Kasumi-1 (cell line): ENCODE results near the gene CHRD.

Experiments used
- DNase-seq, 2 experiments: peaks; one replicate each; lab custom pipeline; 2025; lab: John Stamatoyannopoulos, UW

Gene CHRD

GRCh38 chr3:184360929-184361531 lies 18.8 kb upstream of the CHRD start:
- no peak for DNase-seq

DNA sequence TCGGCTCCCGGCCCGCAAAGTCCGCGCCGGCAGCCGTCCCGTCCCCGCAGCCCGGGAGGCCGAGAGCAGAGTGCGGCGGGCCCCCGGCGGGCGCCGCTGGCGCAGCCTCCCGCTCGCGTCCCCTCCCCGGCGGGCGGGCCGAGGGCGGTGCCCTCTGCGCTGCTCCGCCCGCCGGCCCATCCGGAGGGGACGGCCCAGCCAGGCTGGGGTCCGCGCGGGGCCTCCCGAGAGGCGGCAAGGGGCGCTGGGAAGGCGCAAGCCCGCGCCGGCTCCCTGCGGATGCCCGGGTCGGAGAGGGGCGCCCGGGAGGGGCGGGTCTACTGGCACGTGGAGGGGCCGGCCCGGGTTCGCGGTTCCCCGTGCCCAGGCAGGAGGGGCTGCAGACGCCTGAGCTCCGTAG lies 18.3 kb upstream of the CHRD start, which contains the start of the genes CLCN2 and POLR2H:
TSS of gene CLCN2 (minus strand) at position 74 of the 400 bp plus-strand sequence. CDS start 126 bp downstream, outside the sequence.
TSS of gene POLR2H (plus strand) at position 179 of the 400 bp plus-strand sequence. CDS start 1,783 bp downstream, outside the sequence.
- DNase-seq = peak; percentile 47 to 52

- peak; percentile 76 to 78 for DNase-seq
Measured at GRCh38 chr3:184361932-184362667, 17.8 kb upstream of the CHRD start.

DNA sequence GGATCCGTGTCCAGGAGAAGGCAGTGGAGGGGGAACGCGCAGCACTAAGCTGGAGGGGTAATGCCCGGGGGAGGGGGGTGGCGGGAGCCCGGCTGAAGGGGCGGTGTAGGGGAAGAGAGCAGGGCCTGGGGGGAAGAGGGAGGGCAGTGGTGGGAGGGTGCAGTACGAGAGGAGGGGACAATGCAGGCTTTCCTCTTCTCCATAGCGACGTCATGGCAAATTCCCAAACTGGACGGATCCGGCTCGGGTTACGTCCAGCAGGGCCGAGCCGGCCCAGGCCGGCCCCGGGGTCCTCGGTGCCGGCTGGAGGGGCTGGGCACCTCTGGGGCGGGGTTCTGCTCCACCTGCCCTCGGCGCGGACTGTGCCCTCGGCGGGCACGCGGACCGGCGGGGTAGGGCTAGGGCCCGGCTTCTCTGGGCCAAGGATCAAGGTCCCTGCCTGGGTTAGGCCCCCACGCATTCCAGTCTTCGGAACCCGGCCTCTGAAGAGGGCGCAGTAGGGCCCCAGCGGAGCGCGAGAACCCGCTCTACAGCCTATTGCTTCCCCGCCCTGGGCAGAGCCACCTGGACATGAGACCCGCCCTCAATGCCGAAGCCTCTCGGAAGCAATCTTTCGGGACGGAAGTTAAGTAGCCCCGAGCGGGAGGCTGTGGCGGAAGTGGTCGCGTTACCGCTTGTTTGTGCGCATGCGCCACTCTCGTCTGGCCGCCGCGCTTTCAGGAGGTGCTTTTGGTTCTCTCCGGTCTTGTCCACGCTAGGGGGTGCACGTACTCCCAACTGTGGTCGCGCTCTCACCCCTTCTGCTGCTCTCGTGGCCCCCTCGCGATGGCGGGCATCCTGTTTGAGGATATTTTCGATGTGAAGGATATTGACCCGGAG lies 16.9 kb upstream of the CHRD start:
- DNase-seq = peak; percentile 96 to 97

DNA sequence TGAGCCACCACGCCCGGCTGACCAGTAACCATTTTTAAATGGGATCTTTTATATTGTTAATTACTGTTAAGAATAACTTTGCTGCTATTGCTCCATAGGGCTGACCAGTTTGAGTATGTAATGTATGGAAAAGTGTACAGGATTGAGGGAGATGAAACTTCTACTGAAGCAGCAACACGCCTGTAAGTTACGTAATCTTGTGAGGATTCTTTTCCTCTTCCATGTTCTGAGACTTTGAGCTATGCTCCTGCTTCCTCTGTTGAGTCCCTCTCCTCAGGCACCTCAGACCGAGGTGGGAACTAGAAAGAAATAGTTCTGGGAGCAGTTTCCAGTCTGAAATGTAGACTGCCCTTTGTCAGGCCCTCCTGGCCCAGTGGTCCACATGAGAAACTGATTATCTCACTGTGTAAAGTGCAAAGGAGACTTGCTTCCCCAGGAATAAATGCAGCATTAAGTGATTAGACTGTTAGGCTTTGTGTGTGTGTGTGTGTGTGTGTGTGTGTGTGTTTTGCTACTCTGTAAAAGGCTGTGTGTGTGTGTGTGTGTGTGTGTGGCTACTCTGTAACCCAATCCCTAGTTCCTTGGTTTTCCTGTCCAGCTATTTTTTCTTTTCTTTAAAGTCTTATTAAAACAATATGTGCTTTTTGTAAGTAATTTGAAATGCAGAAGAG lies 13.1 kb upstream of the CHRD start:
- no peak for DNase-seq

- no peak for DNase-seq
Measured at GRCh38 chr3:184368116-184368515, 11.7 kb upstream of the CHRD start.

DNA sequence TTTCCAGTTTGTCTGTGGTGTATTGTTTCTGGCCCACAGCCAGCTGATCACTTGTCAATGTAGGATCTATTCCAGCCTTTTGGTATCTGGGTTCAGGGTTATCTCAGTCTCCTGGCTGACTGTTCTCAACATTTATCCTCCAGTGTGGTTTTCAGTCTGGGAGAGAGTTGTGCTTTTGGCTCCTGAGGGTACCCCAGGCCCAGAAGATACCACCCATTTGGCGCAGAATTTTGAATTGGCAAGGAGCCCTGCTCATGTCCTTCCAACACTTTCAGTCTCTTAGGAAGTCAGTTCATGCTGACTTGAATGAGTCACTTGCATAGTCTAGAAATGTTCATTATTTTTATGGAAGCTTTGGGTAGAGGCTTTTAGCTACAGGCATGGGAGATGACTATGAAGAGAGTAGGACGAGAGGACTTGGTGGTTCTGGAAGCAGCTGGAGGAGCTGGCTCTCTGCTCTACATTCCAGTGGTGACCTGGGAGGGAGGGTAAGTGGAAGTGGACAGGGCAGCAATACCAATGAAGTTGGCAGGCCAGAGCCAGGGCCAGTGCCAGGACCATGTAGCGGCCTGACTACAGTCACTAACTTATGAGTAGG lies 11.2 kb upstream of the CHRD start:
- DNase-seq = no peak

DNA sequence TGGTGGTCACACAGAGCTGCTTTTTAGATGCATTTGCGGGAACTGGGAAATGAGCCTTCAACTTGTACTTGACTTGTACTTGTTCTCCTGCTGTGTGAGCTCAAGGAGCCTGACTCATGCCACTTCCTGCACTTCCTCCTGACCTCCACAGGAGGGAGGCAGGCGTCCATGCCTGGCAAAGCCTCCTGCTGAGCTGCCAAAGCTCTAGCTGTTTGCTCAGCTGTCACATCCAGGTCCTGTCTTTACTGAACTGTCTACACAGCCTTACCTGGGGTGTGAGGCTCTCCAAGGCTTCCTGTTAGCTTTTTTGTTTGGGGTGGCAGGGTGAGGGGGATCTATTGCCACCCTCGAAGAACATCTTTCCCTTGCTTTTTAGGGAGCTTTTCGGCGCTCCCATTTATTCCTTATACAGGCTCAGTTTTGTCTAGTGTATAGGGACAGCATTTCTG lies 8.3 kb upstream of the CHRD start:
- peak; percentile 90 to 93 for DNase-seq

DNA sequence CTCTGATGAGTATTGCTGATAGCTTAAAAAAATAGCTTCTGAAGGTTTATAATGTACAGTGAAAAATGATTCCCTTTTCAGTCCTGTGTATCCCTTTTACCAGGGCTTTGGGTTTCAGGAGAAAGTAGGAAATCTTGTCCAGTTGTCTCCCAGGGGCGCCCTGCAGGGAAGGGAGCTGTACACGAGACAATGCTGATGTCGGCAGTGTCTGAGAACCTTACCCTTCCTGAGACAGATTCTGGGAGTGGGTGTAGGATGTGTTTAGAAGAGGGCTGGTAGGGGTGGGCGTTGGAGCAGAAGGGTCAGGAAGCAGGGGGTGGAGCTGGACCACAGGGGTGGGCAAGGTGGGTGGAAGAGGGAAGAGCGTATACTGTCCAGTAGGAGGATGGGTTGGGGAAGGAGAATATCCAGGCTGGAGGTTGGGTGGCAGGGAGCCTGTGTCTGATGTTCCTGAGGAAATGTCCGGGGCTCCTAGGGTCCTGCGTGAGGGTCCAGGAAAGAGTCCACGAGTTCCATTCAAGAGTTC lies 7.5 kb upstream of the CHRD start:
- DNase-seq = no peak

DNA sequence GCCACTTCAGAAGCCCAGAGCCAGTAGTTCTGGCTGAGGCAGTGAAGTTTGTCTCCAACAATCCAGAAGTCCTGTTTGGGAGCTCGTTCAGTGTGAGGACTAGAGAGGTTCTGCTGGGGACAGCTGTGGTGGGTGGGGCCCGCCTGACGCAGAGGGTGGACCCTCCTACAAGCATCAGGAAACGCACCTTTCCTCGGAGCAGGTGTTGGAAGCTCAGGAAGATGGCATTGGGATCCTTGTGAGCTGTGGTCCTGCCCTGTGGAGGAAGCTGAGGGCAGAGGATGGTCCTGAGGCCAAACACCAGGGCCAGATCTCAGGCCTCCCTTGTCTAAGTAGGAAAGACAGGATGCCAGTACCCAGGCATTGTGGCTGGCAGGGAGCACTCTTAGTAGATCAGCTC lies 6.9 kb upstream of the CHRD start:
- no peak for DNase-seq

DNA sequence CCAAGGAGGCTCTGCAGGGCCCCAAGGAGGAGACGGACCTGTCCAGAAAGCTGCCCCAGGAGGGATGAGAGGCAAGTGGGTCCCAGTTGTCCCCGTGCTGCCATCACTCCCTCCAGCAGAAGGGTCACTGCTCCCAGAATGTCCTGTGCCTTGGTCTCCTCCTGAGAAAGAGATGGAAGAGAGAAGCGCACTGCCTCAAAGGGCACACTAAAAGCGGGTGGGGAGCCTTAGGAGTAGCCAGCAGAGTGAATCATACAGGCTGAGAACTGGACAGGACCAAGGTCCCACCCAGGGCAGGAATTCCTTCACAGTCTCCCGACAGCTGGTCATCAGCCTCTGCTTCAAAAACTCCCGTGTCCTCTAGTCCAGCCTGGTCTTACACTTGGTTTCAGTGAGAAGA lies 6.4 kb upstream of the CHRD start:
- DNase-seq = no peak

DNA sequence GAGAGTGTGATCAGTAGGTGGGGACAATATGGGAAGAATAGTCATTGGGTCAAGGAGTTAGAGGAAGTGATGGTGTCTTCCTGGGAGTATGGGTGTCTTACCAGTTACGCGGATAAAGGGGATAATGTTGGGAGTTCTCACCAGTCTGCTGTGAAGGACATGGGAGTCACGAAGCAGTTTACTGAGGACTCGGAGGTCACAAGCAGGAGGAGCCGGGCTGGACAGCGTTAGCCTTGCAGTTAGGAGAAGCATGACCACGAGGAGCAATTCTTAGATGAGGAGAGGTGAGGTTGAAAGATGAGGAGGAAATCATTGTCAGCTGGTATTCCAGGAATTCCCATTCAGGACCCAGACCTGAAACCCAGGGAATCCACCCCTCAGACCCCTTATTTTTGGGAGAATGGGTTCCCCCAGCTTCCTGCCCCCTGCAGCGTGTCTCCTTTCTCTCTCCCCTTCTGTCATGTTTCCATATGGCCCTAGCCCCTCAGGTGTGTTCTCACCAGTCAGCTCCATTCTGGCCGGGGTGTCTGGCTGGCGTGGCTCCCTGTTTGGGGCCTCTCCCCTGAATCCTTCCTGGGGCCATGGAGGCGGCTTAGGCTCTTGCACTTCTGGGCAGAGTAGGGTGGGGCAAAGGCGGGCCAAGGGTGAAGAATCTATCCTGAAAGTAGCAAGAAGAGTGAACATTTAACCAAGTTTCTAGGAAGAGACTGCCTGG lies 4.0 kb upstream of the CHRD start:
- no peak for DNase-seq

DNA sequence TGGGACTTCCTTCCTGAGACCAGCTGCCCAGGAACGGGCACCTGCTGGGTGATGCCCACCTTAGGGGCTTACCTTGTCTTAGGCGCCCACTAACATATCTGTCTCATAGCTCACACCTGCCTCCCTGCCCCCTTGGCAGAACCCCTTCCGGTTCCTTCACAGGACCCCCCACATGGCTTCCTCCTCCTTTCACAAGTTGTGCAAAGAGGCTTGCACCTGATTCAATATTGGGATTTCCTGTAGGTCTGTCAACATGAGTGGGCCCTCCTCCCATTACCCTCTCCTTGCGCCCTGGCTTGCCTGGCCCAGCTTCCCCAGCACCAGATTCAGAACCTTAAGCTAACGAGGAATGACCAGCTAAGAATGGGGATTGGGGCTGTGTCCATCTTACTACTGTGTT lies 2.5 kb upstream of the CHRD start:
- DNase-seq = no peak

- no peak for DNase-seq
Measured at GRCh38 chr3:184377882-184378445, 1.9 kb upstream of the CHRD start, which contains the start of gene THPO. TSS of gene THPO (minus strand) at chr3:184378207. CDS start at chr3:184376259, 1,948 bp downstream.

DNA sequence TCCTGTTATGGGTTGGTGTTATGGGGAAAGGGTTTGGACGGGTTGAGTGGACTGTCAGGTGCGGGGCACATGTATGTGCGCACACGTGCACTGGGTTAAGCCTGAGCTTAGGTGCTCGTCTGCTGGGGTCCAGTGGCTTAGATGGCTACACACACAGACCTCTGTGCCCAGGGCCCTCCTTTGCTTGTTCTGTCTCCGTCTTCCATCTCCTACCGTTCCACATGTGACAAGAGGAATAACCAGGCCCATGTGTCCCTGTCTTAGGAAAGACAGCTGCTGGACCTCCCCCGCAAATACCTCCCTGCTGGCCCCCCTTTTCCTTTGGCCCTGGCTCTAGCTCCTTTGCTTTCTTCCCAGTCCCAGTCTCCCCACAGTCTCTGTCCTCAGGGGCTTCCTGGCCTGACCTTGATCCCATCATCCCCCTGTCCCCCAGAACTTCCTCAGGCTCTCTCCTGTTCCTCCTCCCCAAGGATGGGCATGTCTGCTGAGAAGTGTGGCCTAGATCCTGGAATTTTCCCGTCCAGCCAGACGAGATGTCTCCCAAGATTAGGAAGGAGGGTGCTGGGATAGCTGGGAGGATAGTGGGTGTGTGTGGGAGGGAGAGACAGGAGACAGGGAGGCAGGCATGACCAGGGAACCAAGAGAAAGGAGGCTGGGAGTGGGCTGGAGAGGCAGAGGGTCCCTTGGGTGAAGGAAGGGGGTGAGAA lies 1.1 kb upstream of the CHRD start:
- DNase-seq = no peak

GRCh38 chr3:184380185-184380626 lies 352 bp downstream of the CHRD start:
- peak in 1 of 2 experiments; percentile 5 for DNase-seq

DNA sequence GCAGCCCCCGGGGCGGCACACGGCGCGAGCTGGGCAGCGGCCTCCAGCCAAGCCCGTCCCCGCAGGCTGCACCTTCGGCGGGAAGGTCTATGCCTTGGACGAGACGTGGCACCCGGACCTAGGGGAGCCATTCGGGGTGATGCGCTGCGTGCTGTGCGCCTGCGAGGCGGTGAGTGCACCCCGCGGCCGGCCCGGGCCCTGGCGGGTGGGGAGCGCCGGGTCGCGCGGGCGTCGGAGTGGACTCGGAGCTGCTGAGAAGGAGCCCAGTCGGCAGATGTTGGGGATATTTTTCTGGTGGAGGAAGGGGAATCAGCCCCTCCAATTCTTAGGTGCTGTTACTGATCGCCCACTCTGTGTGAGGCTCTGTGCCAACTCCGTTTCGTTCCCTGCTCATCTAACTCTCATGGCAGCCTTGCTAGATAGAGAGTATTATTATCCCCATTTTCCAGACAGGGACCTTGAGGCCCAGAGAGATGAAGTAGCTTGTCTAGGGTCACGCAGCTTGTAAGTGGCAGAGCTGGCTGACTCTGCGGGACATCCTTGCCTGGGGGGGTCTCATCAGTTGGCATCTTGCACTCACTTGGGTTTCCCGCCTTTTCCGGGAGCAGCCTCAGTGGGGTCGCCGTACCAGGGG lies 890 bp downstream of the CHRD start:
- DNase-seq = no peak

- DNase-seq = peak; percentile 43 to 70
Measured at GRCh38 chr3:184381261-184382224, 1.7 kb downstream of the CHRD start.
